AG04449 (cell line): Measurements from ENCODE around the gene FBXO31.

ENCODE experiments used
- CTCF ChIA-PET: fragments of 350-600 bp; formaldehyde crosslinking; extraction: SDS; loops from one replicate; lab custom pipeline; 2021; ENCODE audit warnings: antibody characterized with exemption; lab: Yijun Ruan, JAX
- POLR2A ChIA-PET: fragments of 400-600, 350-600 bp; formaldehyde crosslinking; extraction: SDS; loops from one replicate; lab custom pipeline; 2020; ENCODE audit warnings: antibody characterized with exemption, inconsistent platforms; lab: Yijun Ruan, JAX
- DNase-seq: peaks from one replicate; pipeline ENCODE4 v3.0.0-alpha.2; 2010; ENCODE audit warnings: low read depth, low spot score
- H3K4me3 ChIP-seq: 2 replicates; pipeline ENCODE4 v1.5.1; 2011; ENCODE audit warnings: low read depth, mild to moderate bottlenecking, control low read depth, low read length
- CTCF ChIP-seq: IDR thresholded peaks from one replicate; pipeline ENCODE4 v1.5.1; 2011; ENCODE audit warnings: mild to moderate bottlenecking, moderate library complexity, low read length, control low read depth, inconsistent platforms; ENCODE audit not compliant: insufficient read depth; ENCODE audit errors: missing control alignments

FBXO31 gene

DNA sequence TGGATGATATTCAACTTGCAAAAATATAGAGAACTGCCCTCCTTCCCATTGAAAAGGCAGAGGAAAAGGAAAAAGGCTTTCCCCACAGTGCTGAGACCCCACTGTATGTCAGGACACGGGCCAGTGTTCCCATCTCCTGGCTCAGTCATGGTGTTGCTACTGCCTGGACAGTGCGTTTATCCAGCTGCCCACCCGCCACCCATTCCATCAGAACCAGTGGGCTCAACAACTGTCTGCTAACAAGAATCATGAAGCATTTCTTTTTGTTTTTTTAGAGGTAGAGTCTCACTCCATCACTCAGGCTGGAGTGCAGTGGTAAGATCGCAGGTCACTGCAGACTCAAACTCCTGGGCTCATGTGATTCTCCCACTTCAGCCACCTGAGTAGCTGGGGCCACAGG lies 11.3 kb downstream of the FBXO31 start:
- no peak for TF ChIP-seq CTCF
- DNase-seq: no peak
- H3K4me3 ChIP-seq: no peak overlapping the region
- POLR2A ChIA-PET: no interaction called here
- CTCF ChIA-PET: interaction anchor here (1.7 kb wide), 1 partner anchor 10 kb away, joined by 4 read pairs; no protein-coding TSS in a partner anchor

DNA sequence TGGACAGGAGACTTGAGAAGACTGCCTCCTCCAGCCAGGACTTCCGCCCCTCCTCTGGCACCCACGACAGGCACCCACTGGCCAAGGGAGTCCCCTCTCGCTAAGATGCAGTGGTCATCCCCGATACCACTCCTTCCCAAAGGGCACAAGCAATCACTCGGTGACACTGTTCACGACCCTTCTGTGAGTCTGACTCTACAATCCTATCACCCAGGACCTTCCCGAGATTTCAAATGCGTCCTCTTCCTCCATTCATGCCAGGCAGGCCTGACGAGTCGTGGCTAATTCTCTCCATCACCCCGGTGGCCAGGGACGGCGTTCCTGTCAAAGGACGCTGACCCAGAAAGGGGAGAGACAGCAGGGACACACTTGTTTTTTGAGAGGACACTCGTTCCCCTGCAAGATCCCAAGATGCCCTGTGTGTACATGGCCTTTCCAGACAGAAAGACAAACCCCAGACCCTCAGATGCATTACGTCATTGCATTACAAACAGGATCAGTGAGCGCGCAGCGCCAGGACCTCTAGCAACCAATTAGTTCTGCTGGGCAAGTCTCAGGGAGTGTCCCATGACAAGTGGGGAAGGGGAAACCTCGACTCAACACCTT lies 12.2 kb downstream of the FBXO31 start:
- no peak overlapping the region for H3K4me3 ChIP-seq
- no peak for TF ChIP-seq CTCF
- CTCF ChIA-PET: no interaction called here
- POLR2A ChIA-PET: no interaction called here
- DNase-seq: no peak

- TF ChIP-seq CTCF: no peak
- no peak overlapping the region for H3K4me3 ChIP-seq
- CTCF ChIA-PET: no interaction called here
- DNase-seq: no peak
- POLR2A ChIA-PET: interaction anchor here (0.7 kb wide), 1 partner anchor 13 kb away, joined by 3 read pairs; the partner anchor contains the start of gene FBXO31
These were observed 13.5 kb downstream of the FBXO31 start for GRCh38 chr16:87369796-87370719.

GRCh38 chr16:87369117-87369765 lies 14.3 kb downstream of the FBXO31 start:
- no peak for DNase-seq
- TF ChIP-seq CTCF: no peak
- ChIA-PET POLR2A (no interaction called here), CTCF (no interaction called here)
- H3K4me3 ChIP-seq: no peak overlapping the region

- DNase-seq: no peak
- no peak overlapping the region for H3K4me3 ChIP-seq
- POLR2A ChIA-PET: no interaction called here
- CTCF ChIA-PET: no interaction called here
- no peak for TF ChIP-seq CTCF
These were observed 15.4 kb downstream of the FBXO31 start for GRCh38 chr16:87368029-87368770.
